C1 segment of cervical spinal cord (tissue), 14 donors: Measurements from ENCODE around the gene PJA1.

Experiments used
- DNase-seq, 14 donors: peaks; one replicate each; lab custom pipeline; 2025; lab: John Stamatoyannopoulos, UW

Gene PJA1

GRCh38 chrX:69170319-69170718, 5.1 kb upstream of the PJA1 start:
- no peak for DNase-seq

- peak in 6 of 14 donors; percentile 5 to 33 (median 22) for DNase-seq
Measured at GRCh38 chrX:69163936-69164741, 1.1 kb downstream of the PJA1 start.

- DNase-seq: no peak
Measured at GRCh38 chrX:69162361-69162865, 2.8 kb downstream of the PJA1 start.

- DNase-seq: no peak
Measured at GRCh38 chrX:69161786-69162349, 3.4 kb downstream of the PJA1 start.

- DNase-seq: no peak
Measured at GRCh38 chrX:69161371-69161770, 3.9 kb downstream of the PJA1 start.

GRCh38 chrX:69158166-69158980, 6.9 kb downstream of the PJA1 start:
- DNase-seq: peak in 1 of 14 donors; percentile 5

- DNase-seq: no peak
Measured at GRCh38 chrX:69156638-69157037, 8.6 kb downstream of the PJA1 start.

- no peak for DNase-seq
Measured at GRCh38 chrX:69155786-69156520, 9.3 kb downstream of the PJA1 start.

GRCh38 chrX:69154051-69154450, 11.2 kb downstream of the PJA1 start:
- DNase-seq: no peak

GRCh38 chrX:69153060-69153730, 12.1 kb downstream of the PJA1 start:
- peak in 10 of 14 donors; percentile 18 to 78 (median 40) for DNase-seq

- peak in 2 of 14 donors; percentile 2 to 13 for DNase-seq
Measured at GRCh38 chrX:69152417-69152841, 12.8 kb downstream of the PJA1 start.

- DNase-seq: no peak
Measured at GRCh38 chrX:69151866-69152284, 13.4 kb downstream of the PJA1 start.

GRCh38 chrX:69150281-69150960, 14.8 kb downstream of the PJA1 start:
- no peak for DNase-seq

- DNase-seq: no peak
Measured at GRCh38 chrX:69149466-69150280, 15.6 kb downstream of the PJA1 start.

- no peak for DNase-seq
Measured at GRCh38 chrX:69148946-69149345, 16.3 kb downstream of the PJA1 start.

- DNase-seq: no peak
Measured at GRCh38 chrX:69146739-69147138, 18.5 kb downstream of the PJA1 start.

GRCh38 chrX:69145714-69146113, 19.5 kb downstream of the PJA1 start:
- no peak for DNase-seq

- no peak for DNase-seq
Measured at GRCh38 chrX:69144838-69145680, 20.2 kb downstream of the PJA1 start.
